Skeletal muscle cell (primary cell): Measurements from ENCODE around the gene TNN.
"Not testable (repeated sequence)": the region's sequence is repeated elsewhere in the genome, so short reads cannot be mapped to it uniquely, and the experiment has no call there.

Source experiments
- DNase-seq: peaks from one replicate; pipeline ENCODE4 v3.0.0-alpha.2; 2010; ENCODE audit warnings: low read depth
- H3K4me3 ChIP-seq: 2 replicates; pipeline ENCODE4 v1.5.1; 2011; ENCODE audit warnings: low read depth, mild to moderate bottlenecking, control low read depth, low read length, moderate library complexity

The TNN gene

GRCh38 chr1:175102166-175102565, 34.5 kb downstream of the TNN start:
- H3K4me3 ChIP-seq, DNase-seq: not testable (repeated sequence)

GRCh38 chr1:175106536-175106935, 38.9 kb downstream of the TNN start:
- H3K4me3 ChIP-seq: not testable (repeated sequence)

GRCh38 chr1:175108331-175108820, 40.7 kb downstream of the TNN start:
- DNase-seq, H3K4me3 ChIP-seq: not testable (repeated sequence)

More at GRCh38 chr1:175106536-175106935, 38.9 kb downstream of the TNN start:
- not testable (repeated sequence) for DNase-seq

GRCh38 chr1:175114996-175115395, 47.4 kb downstream of the TNN start:
- DNase-seq: no peak
- H3K4me3 ChIP-seq: no peak overlapping the region

- no peak overlapping the region for H3K4me3 ChIP-seq
- DNase-seq: no peak
Measured at GRCh38 chr1:175116210-175116798, 48.7 kb downstream of the TNN start.

GRCh38 chr1:175116903-175117302, 49.3 kb downstream of the TNN start:
- no peak for DNase-seq

GRCh38 chr1:175118375-175119367, 51.0 kb downstream of the TNN start:
- no peak for DNase-seq
- no peak overlapping the region for H3K4me3 ChIP-seq

More at GRCh38 chr1:175116903-175117302, 49.3 kb downstream of the TNN start:
- H3K4me3 ChIP-seq: no peak overlapping the region

- DNase-seq: no peak
- H3K4me3 ChIP-seq: no peak overlapping the region
Measured at GRCh38 chr1:175120511-175120910, 52.9 kb downstream of the TNN start.

GRCh38 chr1:175124861-175125260, 57.2 kb downstream of the TNN start:
- no peak for DNase-seq
- H3K4me3 ChIP-seq: no peak overlapping the region

GRCh38 chr1:175126347-175126746, 58.7 kb downstream of the TNN start:
- no peak overlapping the region for H3K4me3 ChIP-seq
- no peak for DNase-seq

- no peak overlapping the region for H3K4me3 ChIP-seq
- no peak for DNase-seq
Measured at GRCh38 chr1:175127565-175127964, 59.9 kb downstream of the TNN start.

- no peak overlapping the region for H3K4me3 ChIP-seq
- no peak for DNase-seq
Measured at GRCh38 chr1:175128523-175128922, 60.9 kb downstream of the TNN start.

- DNase-seq: no peak
- no peak overlapping the region for H3K4me3 ChIP-seq
Measured at GRCh38 chr1:175129182-175129581, 61.5 kb downstream of the TNN start.

- no peak for DNase-seq
- H3K4me3 ChIP-seq: no peak overlapping the region
Measured at GRCh38 chr1:175129644-175129996, 62.0 kb downstream of the TNN start.

- no peak overlapping the region for H3K4me3 ChIP-seq
- DNase-seq: no peak
Measured at GRCh38 chr1:175129997-175130648, 62.5 kb downstream of the TNN start.

- no peak overlapping the region for H3K4me3 ChIP-seq
- no peak for DNase-seq
Measured at GRCh38 chr1:175130649-175131045, 63.0 kb downstream of the TNN start.

- H3K4me3 ChIP-seq: no peak overlapping the region
- DNase-seq: no peak
Measured at GRCh38 chr1:175131095-175131494, 63.5 kb downstream of the TNN start.

GRCh38 chr1:175132436-175132835, 64.8 kb downstream of the TNN start:
- H3K4me3 ChIP-seq: no peak overlapping the region
- no peak for DNase-seq

- DNase-seq: no peak
- H3K4me3 ChIP-seq: no peak overlapping the region
Measured at GRCh38 chr1:175133673-175134435, 66.2 kb downstream of the TNN start.
